ENCODE results near the gene PTPRU.

PTPRU gene

GRCh38 chr1:29362764-29363163 is 126.4 kb downstream of the PTPRU start:
- Histone ChIP-seq H3K27ac (ENCODE audit: insufficient read depth, low read depth, low read length, poor library complexity, severe bottlenecking) (no peak overlapping the region), H3K4me3 (ENCODE audit: insufficient read depth, low read depth, low read length) (no peak overlapping the region), H3K4me1 (ENCODE audit: control insufficient read depth, insufficient read depth, low read length) (no peaks in the 10 kb centered on the region), H3K27me3 (ENCODE audit: control insufficient read depth, insufficient read depth, low read length, poor library complexity, severe bottlenecking) (no peaks in the 10 kb centered on the region), H3K9me3 (ENCODE audit: control insufficient read depth, low read length) (no peaks in the 10 kb centered on the region), H3K36me3 (ENCODE audit: control insufficient read depth, insufficient read depth, low read length) (no peaks in the 10 kb centered on the region)
- 90 to 97% methylated on average over 4 of the region's 4 CpGs for WGBS, 2 experiments

- no peaks in the 10 kb centered on the region for H3K9me3 ChIP-seq (ENCODE audit: control insufficient read depth, low read length)
- 93 to 94% methylated on average over 6 of the region's 6 CpGs for whole genome bisulfite sequencing, 2 experiments
- H3K36me3 ChIP-seq (ENCODE audit: control insufficient read depth, insufficient read depth, low read length) = no peaks in the 10 kb centered on the region
- no peaks in the 10 kb centered on the region for H3K27me3 ChIP-seq (ENCODE audit: control insufficient read depth, insufficient read depth, low read length, poor library complexity, severe bottlenecking)
- no peaks in the 10 kb centered on the region for H3K4me1 ChIP-seq (ENCODE audit: control insufficient read depth, insufficient read depth, low read length)
- H3K27ac ChIP-seq (ENCODE audit: insufficient read depth, low read depth, low read length, poor library complexity, severe bottlenecking) = no peak overlapping the region
- no peak overlapping the region for H3K4me3 ChIP-seq (ENCODE audit: insufficient read depth, low read depth, low read length)
Measured at GRCh38 chr1:29363536-29363935, 127.2 kb downstream of the PTPRU start.

GRCh38 chr1:29364101-29364678 is 127.9 kb downstream of the PTPRU start:
- Histone ChIP-seq H3K36me3 (ENCODE audit: control insufficient read depth, insufficient read depth, low read length) (no peaks in the 10 kb centered on the region), H3K4me1 (ENCODE audit: control insufficient read depth, insufficient read depth, low read length) (no peaks in the 10 kb centered on the region), H3K4me3 (ENCODE audit: insufficient read depth, low read depth, low read length) (no peak overlapping the region), H3K27me3 (ENCODE audit: control insufficient read depth, insufficient read depth, low read length, poor library complexity, severe bottlenecking) (no peaks in the 10 kb centered on the region), H3K27ac (ENCODE audit: insufficient read depth, low read depth, low read length, poor library complexity, severe bottlenecking) (no peak overlapping the region), H3K9me3 (ENCODE audit: control insufficient read depth, low read length) (no peaks in the 10 kb centered on the region)
- WGBS, 2 experiments = 94 to 96% methylated on average over 6 of the region's 6 CpGs

- H3K27me3 ChIP-seq (ENCODE audit: control insufficient read depth, insufficient read depth, low read length, poor library complexity, severe bottlenecking) = no peaks in the 10 kb centered on the region
- H3K4me1 ChIP-seq (ENCODE audit: control insufficient read depth, insufficient read depth, low read length) = no peaks in the 10 kb centered on the region
- H3K36me3 ChIP-seq (ENCODE audit: control insufficient read depth, insufficient read depth, low read length) = no peaks in the 10 kb centered on the region
- H3K4me3 ChIP-seq (ENCODE audit: insufficient read depth, low read depth, low read length) = no peak overlapping the region
- H3K27ac ChIP-seq (ENCODE audit: insufficient read depth, low read depth, low read length, poor library complexity, severe bottlenecking) = no peak overlapping the region
- H3K9me3 ChIP-seq (ENCODE audit: control insufficient read depth, low read length) = no peaks in the 10 kb centered on the region
- 91 to 93% methylated on average over 11 of the region's 11 CpGs for WGBS, 2 experiments
Measured at GRCh38 chr1:29365906-29366670, 129.8 kb downstream of the PTPRU start.

GRCh38 chr1:29368936-29369932 is 132.9 kb downstream of the PTPRU start:
- H3K27ac ChIP-seq (ENCODE audit: insufficient read depth, low read depth, low read length, poor library complexity, severe bottlenecking) = no peak overlapping the region
- H3K36me3 ChIP-seq (ENCODE audit: control insufficient read depth, insufficient read depth, low read length) = no peaks in the 10 kb centered on the region
- no peaks in the 10 kb centered on the region for H3K4me1 ChIP-seq (ENCODE audit: control insufficient read depth, insufficient read depth, low read length)
- no peaks in the 10 kb centered on the region for H3K27me3 ChIP-seq (ENCODE audit: control insufficient read depth, insufficient read depth, low read length, poor library complexity, severe bottlenecking)
- 86 to 89% methylated on average over 17 of the region's 17 CpGs for WGBS, 2 experiments
- no peaks in the 10 kb centered on the region for H3K9me3 ChIP-seq (ENCODE audit: control insufficient read depth, low read length)
- H3K4me3 ChIP-seq (ENCODE audit: insufficient read depth, low read depth, low read length) = no peak overlapping the region

GRCh38 chr1:29370067-29370466 is 133.7 kb downstream of the PTPRU start:
- 87 to 94% methylated on average over 3 of the region's 3 CpGs for WGBS, 2 experiments
- Histone ChIP-seq H3K4me3 (ENCODE audit: insufficient read depth, low read depth, low read length) (no peak overlapping the region), H3K4me1 (ENCODE audit: control insufficient read depth, insufficient read depth, low read length) (no peaks in the 10 kb centered on the region), H3K9me3 (ENCODE audit: control insufficient read depth, low read length) (no peaks in the 10 kb centered on the region), H3K36me3 (ENCODE audit: control insufficient read depth, insufficient read depth, low read length) (no peaks in the 10 kb centered on the region), H3K27ac (ENCODE audit: insufficient read depth, low read depth, low read length, poor library complexity, severe bottlenecking) (no peak overlapping the region), H3K27me3 (ENCODE audit: control insufficient read depth, insufficient read depth, low read length, poor library complexity, severe bottlenecking) (no peaks in the 10 kb centered on the region)

- H3K9me3 ChIP-seq (ENCODE audit: control insufficient read depth, low read length) = no peaks in the 10 kb centered on the region
- no peak overlapping the region for H3K4me3 ChIP-seq (ENCODE audit: insufficient read depth, low read depth, low read length)
- H3K4me1 ChIP-seq (ENCODE audit: control insufficient read depth, insufficient read depth, low read length) = no peaks in the 10 kb centered on the region
- no peak overlapping the region for H3K27ac ChIP-seq (ENCODE audit: insufficient read depth, low read depth, low read length, poor library complexity, severe bottlenecking)
- no peaks in the 10 kb centered on the region for H3K27me3 ChIP-seq (ENCODE audit: control insufficient read depth, insufficient read depth, low read length, poor library complexity, severe bottlenecking)
- 89% methylated on average over 5 of the region's 5 CpGs for WGBS, 2 experiments
- H3K36me3 ChIP-seq (ENCODE audit: control insufficient read depth, insufficient read depth, low read length) = no peaks in the 10 kb centered on the region
Measured at GRCh38 chr1:29371332-29371731, 135.0 kb downstream of the PTPRU start.

GRCh38 chr1:29372108-29372507 is 135.8 kb downstream of the PTPRU start:
- no peaks in the 10 kb centered on the region for H3K36me3 ChIP-seq (ENCODE audit: control insufficient read depth, insufficient read depth, low read length)
- WGBS, 2 experiments = 84 to 91% methylated on average over 4 of the region's 4 CpGs
- no peaks in the 10 kb centered on the region for H3K27me3 ChIP-seq (ENCODE audit: control insufficient read depth, insufficient read depth, low read length, poor library complexity, severe bottlenecking)
- H3K9me3 ChIP-seq (ENCODE audit: control insufficient read depth, low read length) = no peaks in the 10 kb centered on the region
- H3K4me3 ChIP-seq (ENCODE audit: insufficient read depth, low read depth, low read length) = no peak overlapping the region
- H3K4me1 ChIP-seq (ENCODE audit: control insufficient read depth, insufficient read depth, low read length) = no peaks in the 10 kb centered on the region
- H3K27ac ChIP-seq (ENCODE audit: insufficient read depth, low read depth, low read length, poor library complexity, severe bottlenecking) = no peak overlapping the region

Measured in ectodermal cell (in vitro differentiated cells).